Muscle layer of colon (tissue), 2 donors: ENCODE measurements around the gene ADD2.

Experiments
- H3K27ac ChIP-seq: one replicate; pipeline ENCODE4 v1.7.0; 2013; ENCODE audit warnings: low read depth, mild to moderate bottlenecking, low read length, moderate library complexity
- H3K27me3 ChIP-seq, 2 donors: one replicate each; pipeline ENCODE4 v1.7.0; 2013; ENCODE audit warnings: low read length in 2 of 2, mild to moderate bottlenecking in 2 of 2; ENCODE audit not compliant: insufficient read depth in 2 of 2, control insufficient read depth in 1 of 2
- H3K36me3 ChIP-seq: one replicate; pipeline ENCODE4 v1.7.0; 2013; ENCODE audit warnings: mild to moderate bottlenecking, low read length; ENCODE audit not compliant: insufficient read depth
- H3K4me1 ChIP-seq: one replicate; pipeline ENCODE4 v1.7.0; 2013; ENCODE audit warnings: mild to moderate bottlenecking, low read length; ENCODE audit not compliant: insufficient read depth
- H3K4me3 ChIP-seq, 2 donors: one replicate each; pipeline ENCODE4 v1.7.0; 2013; ENCODE audit warnings: low read length in 2 of 2, low read depth in 1 of 2, mild to moderate bottlenecking in 1 of 2, moderate library complexity in 1 of 2
- H3K9ac ChIP-seq: one replicate; pipeline ENCODE4 v1.7.0; 2013; ENCODE audit warnings: low read length
- H3K9me3 ChIP-seq: one replicate; pipeline ENCODE4 v1.7.0; 2013; ENCODE audit warnings: mild to moderate bottlenecking, low read length
- donor health status: abdominal sarcoma.
- donor health status: Adenocarcinoma of cecum.

The ADD2 gene

GRCh38 chr2:70767699-70768589, at the start of gene ADD2:
Gene ADD2 (minus strand): TSS chr2:70768200. CDS start chr2:70706408, 61,792 bp downstream.
- Histone ChIP-seq H3K27me3 (peaks cover 18 to 21% of the 10 kb centered on the region in 2 donors), H3K27ac (no peak within 1 kb of the TSS), H3K4me3 (peak within 1 kb of the TSS; percentile 30 to 47)

GRCh38 chr2:70817284-70817954, 49.4 kb upstream of the ADD2 start:
- Histone ChIP-seq H3K4me3 (no peak overlapping the region), H3K27ac (no peak overlapping the region), H3K36me3 (no peaks in the 10 kb centered on the region), H3K27me3 (no peaks in the 10 kb centered on the region), H3K4me1 (no peaks in the 10 kb centered on the region), H3K9me3 (no peaks in the 10 kb centered on the region), H3K9ac (no peak overlapping the region)

More at GRCh38 chr2:70767699-70768589, at the start of gene ADD2:
- H3K4me1 ChIP-seq: peaks cover 8% of the 10 kb centered on the region
- no peak within 1 kb of the TSS for H3K9ac ChIP-seq
- H3K36me3 ChIP-seq: no peaks in the 10 kb centered on the region
- H3K9me3 ChIP-seq: no peaks in the 10 kb centered on the region

- no peak overlapping the region for H3K4me3 ChIP-seq
- no peak overlapping the region for H3K9ac ChIP-seq
- no peaks in the 10 kb centered on the region for H3K9me3 ChIP-seq
- H3K27me3 ChIP-seq: no peaks in the 10 kb centered on the region
- no peaks in the 10 kb centered on the region for H3K36me3 ChIP-seq
- no peaks in the 10 kb centered on the region for H3K4me1 ChIP-seq
- no peak overlapping the region for H3K27ac ChIP-seq
These were observed 48.7 kb upstream of the ADD2 start for GRCh38 chr2:70816726-70817125.

- no peak overlapping the region for H3K27ac ChIP-seq
- H3K27me3 ChIP-seq: no peaks in the 10 kb centered on the region
- no peaks in the 10 kb centered on the region for H3K36me3 ChIP-seq
- H3K9ac ChIP-seq: no peak overlapping the region
- no peaks in the 10 kb centered on the region for H3K4me1 ChIP-seq
- no peak overlapping the region for H3K4me3 ChIP-seq
- no peaks in the 10 kb centered on the region for H3K9me3 ChIP-seq
These were observed 41.3 kb upstream of the ADD2 start for GRCh38 chr2:70808983-70809958.

GRCh38 chr2:70807828-70808118, 39.8 kb upstream of the ADD2 start:
- no peak overlapping the region for H3K9ac ChIP-seq
- no peak overlapping the region for H3K4me3 ChIP-seq
- H3K27me3 ChIP-seq: no peaks in the 10 kb centered on the region
- no peaks in the 10 kb centered on the region for H3K36me3 ChIP-seq
- H3K27ac ChIP-seq: no peak overlapping the region
- H3K9me3 ChIP-seq: no peaks in the 10 kb centered on the region
- no peaks in the 10 kb centered on the region for H3K4me1 ChIP-seq

GRCh38 chr2:70807102-70807827, 39.3 kb upstream of the ADD2 start:
- no peak overlapping the region for H3K9ac ChIP-seq
- no peak overlapping the region for H3K27ac ChIP-seq
- H3K9me3 ChIP-seq: no peaks in the 10 kb centered on the region
- H3K27me3 ChIP-seq: no peaks in the 10 kb centered on the region
- H3K4me1 ChIP-seq: no peaks in the 10 kb centered on the region
- H3K4me3 ChIP-seq: no peak overlapping the region
- H3K36me3 ChIP-seq: no peaks in the 10 kb centered on the region

- Histone ChIP-seq H3K4me3 (no peak overlapping the region), H3K4me1 (no peaks in the 10 kb centered on the region), H3K9ac (no peak overlapping the region), H3K9me3 (no peaks in the 10 kb centered on the region), H3K27me3 (no peaks in the 10 kb centered on the region), H3K27ac (no peak overlapping the region), H3K36me3 (no peaks in the 10 kb centered on the region)
These were observed 38.6 kb upstream of the ADD2 start for GRCh38 chr2:70806620-70807019.

- Histone ChIP-seq H3K9me3 (no peaks in the 10 kb centered on the region), H3K4me3 (no peak overlapping the region), H3K27ac (no peak overlapping the region), H3K4me1 (no peaks in the 10 kb centered on the region), H3K36me3 (no peaks in the 10 kb centered on the region), H3K9ac (no peak overlapping the region), H3K27me3 (no peaks in the 10 kb centered on the region)
These were observed 38.0 kb upstream of the ADD2 start for GRCh38 chr2:70806013-70806412.

- Histone ChIP-seq H3K36me3 (no peaks in the 10 kb centered on the region), H3K4me1 (no peaks in the 10 kb centered on the region), H3K27me3 (no peaks in the 10 kb centered on the region), H3K4me3 (no peak overlapping the region), H3K9ac (no peak overlapping the region), H3K27ac (no peak overlapping the region), H3K9me3 (peaks cover 7% of the 10 kb centered on the region)
These were observed 33.7 kb upstream of the ADD2 start for GRCh38 chr2:70801607-70802263.

GRCh38 chr2:70799706-70800105, 31.7 kb upstream of the ADD2 start:
- H3K36me3 ChIP-seq: no peaks in the 10 kb centered on the region
- H3K9ac ChIP-seq: no peak overlapping the region
- H3K4me1 ChIP-seq: no peaks in the 10 kb centered on the region

More at GRCh38 chr2:70799706-70800105, 31.7 kb upstream of the ADD2 start:
- Histone ChIP-seq H3K27ac (no peak overlapping the region), H3K4me3 (no peak overlapping the region), H3K27me3 (no peaks in the 10 kb centered on the region), H3K9me3 (peaks cover 7% of the 10 kb centered on the region)
